ENCODE measurements around the gene CCNF. TPM values are rescaled to one million over a fixed set of nuclear protein-coding genes. Genes with fewer than 3 reads are reported as not detected.

Gene CCNF
- total RNA-seq, 4 donors from 2014 or later, result 5.6 to 17.7 (median 11.3) TPM

GRCh38 chr16:2450535-2450934 is 21.3 kb downstream of the CCNF start:
- WGBS, 2 donors, result 86% methylated on average over 8 of the region's 8 CpGs
- DNase-seq (ENCODE audit: low spot score in 2 of 2), result no peak
- TF ChIP-seq POLR2A (IDR thresholded peaks at IDR 0.05), result no peak
- TF ChIP-seq CTCF (IDR thresholded peaks at IDR 0.05), result no peak
- intact Hi-C loops (cut with DNase I; ENCODE audit: low total_unique reads), result no loop called here
- no peak overlapping the region for H3K4me3 ChIP-seq (ENCODE audit: low read depth, poor library complexity, severe bottlenecking)

DNA sequence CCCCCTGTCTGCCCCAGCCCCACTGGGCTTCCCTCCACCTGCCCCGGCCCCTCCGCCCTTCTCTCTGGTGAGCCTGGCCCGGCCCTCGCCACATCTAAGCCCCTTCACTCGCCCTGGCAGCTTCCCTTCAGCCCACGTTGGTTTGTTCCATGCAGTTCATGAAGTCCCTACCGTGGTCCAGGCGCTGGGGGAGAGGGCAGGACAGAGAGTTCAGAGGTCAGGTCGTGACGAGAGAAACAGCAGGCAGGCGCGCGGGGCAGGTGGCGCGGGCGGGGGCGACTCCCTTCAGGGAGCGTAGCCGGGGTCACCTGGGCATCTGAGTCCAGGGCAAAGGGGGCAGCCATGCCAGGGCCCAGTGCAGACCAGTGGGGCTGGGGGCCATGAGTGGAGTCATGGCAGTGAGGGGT is 21.7 kb downstream of the CCNF start:
- WGBS, 2 donors, result 91% methylated on average over 19 of the region's 19 CpGs
- DNase-seq (ENCODE audit: low spot score in 2 of 2), result peak in 1 of 2 donors; percentile 83
- no peak overlapping the region for H3K4me3 ChIP-seq (ENCODE audit: low read depth, poor library complexity, severe bottlenecking)
- no peak for TF ChIP-seq POLR2A (IDR thresholded peaks at IDR 0.05)
- no peak for TF ChIP-seq CTCF (IDR thresholded peaks at IDR 0.05)
- intact Hi-C loops (cut with DNase I; ENCODE audit: low total_unique reads), result no loop called here

DNA sequence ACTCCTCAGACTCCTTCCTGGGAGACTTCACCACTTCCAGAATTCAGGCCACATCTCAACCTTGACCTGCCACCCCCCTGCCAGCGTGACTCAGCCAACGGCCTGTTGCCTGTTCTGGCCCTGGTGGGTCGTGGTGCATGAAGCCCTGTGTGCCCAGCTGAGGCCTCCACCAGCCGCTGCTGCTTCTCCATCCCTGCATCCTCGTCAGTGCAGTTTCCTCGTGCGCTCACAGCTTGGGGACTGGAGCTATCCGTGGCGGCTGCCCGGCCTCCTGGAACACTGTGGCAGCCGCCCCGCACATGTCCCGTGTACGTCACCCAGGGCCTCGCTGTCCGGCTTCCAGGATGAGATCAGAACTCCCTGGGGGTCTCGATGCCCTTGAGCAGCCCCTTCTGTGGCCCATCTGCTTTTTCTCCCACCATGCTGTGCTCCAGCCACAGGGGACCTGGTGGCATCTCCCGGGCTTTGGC is 22.6 kb downstream of the CCNF start:
- intact Hi-C loops (cut with DNase I; ENCODE audit: low total_unique reads), result no loop called here
- no peak for TF ChIP-seq POLR2A (IDR thresholded peaks at IDR 0.05)
- no peak for TF ChIP-seq CTCF (IDR thresholded peaks at IDR 0.05)
- WGBS, 2 donors, result 94% methylated on average over 16 to 18 of the region's 18 CpGs
- no peak for DNase-seq (ENCODE audit: low spot score in 2 of 2)
- no peak overlapping the region for H3K4me3 ChIP-seq (ENCODE audit: low read depth, poor library complexity, severe bottlenecking)

DNA sequence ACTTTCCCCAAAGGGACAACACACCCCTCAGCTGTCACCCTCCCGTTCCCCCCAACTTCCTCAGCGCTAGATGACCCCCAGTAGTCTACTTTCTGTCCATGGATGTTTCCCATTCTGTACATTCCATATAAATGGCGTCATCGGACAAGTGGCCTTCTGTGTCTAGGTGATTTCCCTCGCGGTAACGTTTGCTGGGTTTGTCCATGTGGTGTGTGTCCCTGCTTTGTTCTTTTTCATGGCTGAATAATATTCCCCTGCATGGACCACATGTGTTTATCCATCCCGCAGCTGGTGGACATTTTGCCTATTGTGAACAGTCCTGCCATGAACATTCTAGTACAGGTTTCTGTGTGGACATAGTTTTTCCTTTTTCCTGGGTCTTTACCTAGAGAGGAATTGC is 23.4 kb downstream of the CCNF start:
- TF ChIP-seq CTCF (IDR thresholded peaks at IDR 0.05), result no peak
- TF ChIP-seq POLR2A (IDR thresholded peaks at IDR 0.05), result no peak
- H3K4me3 ChIP-seq (ENCODE audit: low read depth, poor library complexity, severe bottlenecking), result no peak overlapping the region
- intact Hi-C loops (cut with DNase I; ENCODE audit: low total_unique reads), result no loop called here
- no peak for DNase-seq (ENCODE audit: low spot score in 2 of 2)
- 91 to 95% methylated on average over 8 of the region's 8 CpGs for WGBS, 2 donors

- 89 to 90% methylated on average over 23 to 28 of the region's 28 CpGs for WGBS, 2 donors
- intact Hi-C loops (cut with DNase I; ENCODE audit: low total_unique reads), result no loop called here
- DNase-seq (ENCODE audit: low spot score in 2 of 2), result no peak
- TF ChIP-seq POLR2A (IDR thresholded peaks at IDR 0.05), result no peak
- TF ChIP-seq CTCF (IDR thresholded peaks at IDR 0.05), result no peak
- H3K4me3 ChIP-seq (ENCODE audit: low read depth, poor library complexity, severe bottlenecking), result no peak overlapping the region
Measured at GRCh38 chr16:2455081-2455845, 26.0 kb downstream of the CCNF start.
